PC-9 (cell line): ENCODE measurements around the gene GPBP1.

Source experiments
- EZH2 ChIP-seq: fragments of 200-600 bp; sonication (generic); IDR thresholded peaks from 2 replicates; pipeline ENCODE4 v1.8.0; 2017; ENCODE audit warnings: antibody characterized with exemption, low read depth
- TF ChIP-seq, protein P1 (sequence below): fragments of 200-600 bp; sonication (generic); conservative IDR thresholded peaks from 2 replicates; pipeline ENCODE4 v1.6.1; 2017; ENCODE audit warnings: mixed run types, antibody characterized with exemption, mild to moderate bottlenecking, moderate library complexity

DNA sequence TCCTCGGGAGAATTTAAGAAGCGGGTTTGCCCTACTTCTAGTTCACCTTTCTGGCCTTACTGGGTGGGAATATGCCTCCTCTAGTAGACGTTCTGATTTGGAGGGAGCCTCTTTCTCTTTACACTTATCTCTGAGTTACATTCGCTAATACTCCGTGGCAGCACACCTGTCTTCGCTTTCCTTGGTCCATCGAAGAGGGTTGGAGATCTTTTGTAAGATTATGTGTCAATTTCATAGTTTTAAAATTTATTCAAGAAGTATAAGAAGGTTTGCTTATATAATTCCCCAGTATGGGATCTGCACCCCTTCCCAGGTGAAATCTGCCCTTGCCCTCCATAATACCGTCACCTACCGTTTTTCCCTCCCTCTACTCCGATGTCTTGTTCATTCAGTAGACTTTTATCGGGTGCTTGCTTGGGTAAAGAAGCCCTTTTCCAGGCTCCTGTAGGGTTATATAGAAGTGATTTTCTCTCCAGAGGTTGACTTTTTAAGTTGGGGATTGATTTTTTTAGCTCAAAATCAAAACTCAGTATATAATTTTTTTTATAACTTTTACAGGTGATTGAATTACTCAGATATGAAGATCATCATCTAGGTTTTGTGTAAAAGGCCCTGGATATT lies 1.1 kb downstream of the GPBP1 start:
- TF ChIP-seq EZH2 = no peak
- TF ChIP-seq, protein P1, sequence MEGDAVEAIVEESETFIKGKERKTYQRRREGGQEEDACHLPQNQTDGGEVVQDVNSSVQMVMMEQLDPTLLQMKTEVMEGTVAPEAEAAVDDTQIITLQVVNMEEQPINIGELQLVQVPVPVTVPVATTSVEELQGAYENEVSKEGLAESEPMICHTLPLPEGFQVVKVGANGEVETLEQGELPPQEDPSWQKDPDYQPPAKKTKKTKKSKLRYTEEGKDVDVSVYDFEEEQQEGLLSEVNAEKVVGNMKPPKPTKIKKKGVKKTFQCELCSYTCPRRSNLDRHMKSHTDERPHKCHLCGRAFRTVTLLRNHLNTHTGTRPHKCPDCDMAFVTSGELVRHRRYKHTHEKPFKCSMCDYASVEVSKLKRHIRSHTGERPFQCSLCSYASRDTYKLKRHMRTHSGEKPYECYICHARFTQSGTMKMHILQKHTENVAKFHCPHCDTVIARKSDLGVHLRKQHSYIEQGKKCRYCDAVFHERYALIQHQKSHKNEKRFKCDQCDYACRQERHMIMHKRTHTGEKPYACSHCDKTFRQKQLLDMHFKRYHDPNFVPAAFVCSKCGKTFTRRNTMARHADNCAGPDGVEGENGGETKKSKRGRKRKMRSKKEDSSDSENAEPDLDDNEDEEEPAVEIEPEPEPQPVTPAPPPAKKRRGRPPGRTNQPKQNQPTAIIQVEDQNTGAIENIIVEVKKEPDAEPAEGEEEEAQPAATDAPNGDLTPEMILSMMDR = no peak
